Embryonic facial prominence (tissue), 1 donor: ENCODE results near the gene VAMP1.
A peak's percentile ranks its signal among the peaks of the same experiment; 100 is the strongest.
"Not testable (repeated sequence)": the region's sequence is repeated elsewhere in the genome, so short reads cannot be mapped to it uniquely, and the experiment has no call there.

Experiments used
- DNase-seq: peaks from one replicate; pipeline ENCODE4 v3.0.0-alpha.2; 2016; ENCODE audit errors: extremely low spot score

The VAMP1 gene

GRCh38 chr12:6451348-6452244 is 18.9 kb downstream of the VAMP1 start, which contains the start of gene TAPBPL:
TAPBPL (plus strand) TSS chr12:6452042; CDS start chr12:6452249, 207 bp downstream.
- DNase-seq = peak; percentile 57

GRCh38 chr12:6450869-6451347 is 19.6 kb downstream of the VAMP1 start:
- no peak for DNase-seq

DNA sequence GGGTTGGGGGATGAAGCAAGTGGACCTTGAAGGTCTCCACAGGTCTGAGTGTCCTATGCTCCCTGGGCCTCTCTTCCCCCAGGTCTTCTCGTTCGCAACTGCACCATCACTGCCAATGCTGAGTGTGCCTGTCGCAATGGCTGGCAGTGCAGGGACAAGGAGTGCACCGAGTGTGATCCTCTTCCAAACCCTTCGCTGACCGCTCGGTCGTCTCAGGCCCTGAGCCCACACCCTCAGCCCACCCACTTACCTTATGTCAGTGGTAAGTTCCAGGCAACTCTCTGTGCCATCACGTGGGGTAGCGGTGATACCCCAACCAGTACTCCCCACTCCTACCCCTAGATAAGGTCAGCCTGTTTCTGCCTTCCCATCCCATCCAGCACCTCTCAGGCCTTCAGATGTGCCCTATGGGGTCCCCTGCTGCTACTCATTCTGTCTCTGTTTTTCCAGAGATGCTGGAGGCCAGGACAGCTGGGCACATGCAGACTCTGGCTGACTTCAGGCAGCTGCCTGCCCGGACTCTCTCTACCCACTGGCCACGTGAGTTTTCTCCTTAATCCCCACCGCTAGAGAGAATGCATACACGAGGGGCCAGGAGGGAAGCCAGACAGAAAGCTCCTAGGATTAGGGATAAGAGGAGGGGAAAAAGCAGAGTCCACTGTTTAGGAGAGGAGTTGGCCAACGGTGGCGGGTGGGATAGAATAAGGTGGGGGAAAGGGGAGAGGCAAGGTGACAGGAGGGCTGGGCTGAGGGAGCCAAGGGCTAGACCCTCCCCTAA is 20.2 kb downstream of the VAMP1 start:
- DNase-seq = no peak

DNA sequence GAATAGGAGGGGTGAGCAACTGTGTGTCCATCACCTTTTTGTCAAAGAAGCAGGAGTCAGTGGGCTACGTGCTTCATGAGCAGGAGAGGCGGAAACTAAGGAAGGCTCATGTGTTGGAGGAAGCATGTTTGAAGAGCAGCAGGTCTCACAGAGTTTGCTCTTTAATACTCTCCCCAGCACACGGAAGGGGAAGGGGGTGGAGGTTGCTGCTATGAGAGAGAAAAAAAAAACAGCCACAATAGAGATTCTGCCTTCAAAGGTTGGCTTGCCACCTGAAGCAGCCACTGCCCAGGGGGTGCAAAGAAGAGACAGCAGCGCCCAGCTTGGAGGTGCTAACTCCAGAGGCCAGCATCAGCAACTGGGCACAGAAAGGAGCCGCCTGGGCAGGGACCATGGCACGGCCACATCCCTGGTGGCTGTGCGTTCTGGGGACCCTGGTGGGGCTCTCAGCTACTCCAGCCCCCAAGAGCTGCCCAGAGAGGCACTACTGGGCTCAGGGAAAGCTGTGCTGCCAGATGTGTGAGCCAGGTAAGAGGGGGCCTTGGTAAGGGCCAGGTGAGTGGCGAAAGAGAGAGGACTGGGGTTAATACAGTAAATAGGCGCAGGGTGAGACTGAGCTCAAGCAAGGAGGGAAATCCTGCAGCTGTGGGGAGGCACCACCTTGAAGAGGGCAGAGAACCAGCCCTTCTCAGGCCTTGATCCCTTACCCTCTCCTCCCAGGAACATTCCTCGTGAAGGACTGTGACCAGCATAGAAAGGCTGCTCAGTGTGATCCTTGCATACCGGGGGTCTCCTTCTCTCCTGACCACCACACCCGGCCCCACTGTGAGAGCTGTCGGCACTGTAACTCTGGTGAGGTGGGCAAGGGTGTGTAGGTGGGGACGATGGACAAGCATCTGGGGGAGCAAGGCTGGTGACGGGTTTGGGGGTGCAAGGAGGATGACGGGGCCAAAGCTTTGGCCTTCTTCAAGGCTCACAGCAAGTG is 25.5 kb downstream of the VAMP1 start, which contains the start of gene CD27:
Gene CD27, plus strand, starts transcription at position 252 of the 985 bp plus-strand sequence. Its CDS starts 141 bp downstream, at position 393.
- DNase-seq = no peak

- DNase-seq = no peak
These were observed 26.4 kb downstream of the VAMP1 start for GRCh38 chr12:6444031-6444430.

DNA sequence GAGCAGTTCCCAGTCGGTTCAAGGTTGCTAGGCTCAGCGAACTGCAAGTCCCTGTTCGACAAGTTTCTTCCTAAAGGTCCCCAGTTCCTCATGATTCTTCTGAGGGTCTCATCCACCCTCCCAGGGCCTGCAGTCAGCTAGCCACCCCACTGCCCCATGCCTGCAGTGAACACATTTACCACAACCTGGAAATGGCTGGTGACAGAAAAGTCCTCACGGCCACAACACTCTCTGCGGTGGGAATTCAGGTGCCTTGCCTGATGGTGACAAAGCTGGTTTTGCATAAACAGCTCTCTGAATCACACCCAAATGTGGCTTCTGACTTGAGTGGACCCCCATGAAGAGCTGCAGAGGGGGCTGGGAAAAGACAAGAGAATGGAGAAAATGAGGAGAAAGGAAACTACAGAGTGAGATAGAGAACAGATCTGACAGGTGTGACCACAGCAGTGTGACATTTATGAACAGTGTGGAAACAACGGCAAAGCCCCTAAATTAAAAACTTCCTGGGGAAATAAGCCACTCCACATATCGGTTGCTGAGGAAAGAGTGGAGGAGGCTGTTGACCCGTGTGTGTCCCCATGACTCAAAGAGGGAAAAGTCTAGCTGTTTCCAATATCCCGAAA is 27.0 kb downstream of the VAMP1 start:
- no peak for DNase-seq

- no peak for DNase-seq
These were observed 27.6 kb downstream of the VAMP1 start for GRCh38 chr12:6442836-6443235.

DNA sequence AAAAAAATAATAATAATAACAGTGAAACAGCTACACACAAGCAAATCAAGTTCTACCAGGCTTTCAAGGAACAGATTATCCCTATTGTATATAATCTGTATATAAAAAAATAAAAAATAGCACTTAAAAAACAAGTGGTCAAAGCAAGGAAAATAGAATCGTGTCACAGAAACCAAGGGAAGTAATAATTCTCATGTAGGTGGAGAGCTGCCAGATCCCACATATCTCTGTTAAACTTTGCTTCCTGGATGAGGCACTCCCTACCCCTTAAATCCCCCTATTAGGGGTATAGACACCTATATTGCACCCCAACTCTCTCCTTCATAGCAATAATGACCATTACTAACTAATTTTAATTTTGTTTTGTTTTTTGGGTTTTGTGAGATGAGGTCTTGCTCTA is 30.1 kb downstream of the VAMP1 start:
- no peak for DNase-seq

GRCh38 chr12:6438345-6438744 is 32.1 kb downstream of the VAMP1 start:
- no peak for DNase-seq

GRCh38 chr12:6437586-6437985 is 32.9 kb downstream of the VAMP1 start:
- DNase-seq = no peak

DNA sequence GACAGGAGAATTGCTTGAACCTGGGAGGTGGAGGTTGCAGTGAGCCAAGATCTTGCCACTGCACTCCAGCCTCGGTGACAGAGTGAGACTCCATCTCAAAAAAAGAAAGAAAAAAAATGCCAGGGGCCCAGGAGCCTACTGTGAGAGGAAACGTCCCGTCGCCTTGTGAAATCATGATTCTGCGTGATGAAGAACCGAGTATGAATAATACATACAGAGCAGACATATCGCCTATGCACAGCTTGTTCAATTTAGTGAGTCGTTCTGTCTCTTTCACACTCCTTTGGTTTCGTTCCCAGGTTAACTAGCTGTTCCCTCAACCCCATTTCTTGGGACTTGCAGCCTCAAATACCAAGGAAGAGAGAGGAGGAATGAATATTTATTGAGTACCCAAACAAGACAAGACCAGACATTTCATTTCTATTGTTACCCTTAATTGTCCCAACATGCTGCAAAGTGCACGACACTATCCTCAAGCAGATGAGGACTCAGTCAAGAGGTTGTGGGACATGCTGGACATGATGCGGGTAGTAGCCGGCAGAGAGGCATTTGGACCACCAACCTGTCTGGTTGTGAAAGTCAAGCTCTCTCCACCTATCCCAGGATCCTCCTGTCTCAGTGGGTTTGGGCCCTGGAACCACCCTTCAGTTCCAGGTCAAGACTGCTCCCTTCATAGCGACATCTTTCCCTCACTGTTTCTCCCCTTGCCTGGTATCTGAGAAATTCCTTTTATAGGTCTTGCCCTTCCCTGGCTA is 34.3 kb downstream of the VAMP1 start:
- no peak for DNase-seq

DNA sequence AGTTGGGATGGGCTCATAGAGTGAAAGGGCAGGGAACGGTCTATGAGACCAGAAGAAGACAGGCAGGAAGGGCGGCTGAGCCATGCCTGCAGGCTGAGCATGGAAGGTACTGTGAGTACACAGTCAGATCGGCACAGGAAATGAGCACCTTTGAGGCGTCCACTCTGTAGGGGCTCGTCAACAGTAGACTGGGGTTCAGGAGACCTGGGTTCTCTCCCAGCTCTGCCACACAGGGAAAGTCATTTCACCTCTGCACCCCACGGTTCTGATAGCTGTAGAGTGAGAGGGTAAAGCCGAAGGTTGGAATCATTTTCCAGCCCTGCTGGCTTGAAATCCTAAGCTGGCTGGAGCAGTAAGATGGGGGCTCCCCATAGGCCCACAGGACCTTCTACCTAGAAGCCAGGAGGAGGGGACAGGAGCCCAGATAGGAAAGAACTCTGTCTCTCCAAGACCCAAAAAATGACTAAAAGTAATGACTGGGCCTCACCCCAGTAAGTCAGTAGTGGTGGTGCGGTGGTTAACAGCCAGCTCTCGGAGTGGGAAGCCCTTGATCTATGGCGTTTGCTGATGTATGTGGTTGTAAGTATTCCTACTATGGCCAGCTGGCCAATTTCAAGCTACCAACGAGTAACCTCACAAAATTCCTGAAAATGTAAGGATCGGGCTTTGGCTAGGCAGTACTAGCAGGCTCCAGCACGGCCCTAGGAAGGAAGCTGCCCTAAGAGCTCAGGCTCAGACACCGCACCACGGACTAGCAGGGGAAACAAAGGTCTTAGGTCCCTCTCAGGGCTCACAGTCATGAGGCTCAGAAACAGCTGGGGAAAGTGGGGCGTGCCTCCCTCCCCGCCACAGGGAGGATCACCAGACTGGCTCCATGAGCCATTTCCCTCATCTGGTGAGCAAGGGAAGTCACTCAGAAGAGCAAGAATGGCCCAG is 36.0 kb downstream of the VAMP1 start:
- DNase-seq = no peak

DNA sequence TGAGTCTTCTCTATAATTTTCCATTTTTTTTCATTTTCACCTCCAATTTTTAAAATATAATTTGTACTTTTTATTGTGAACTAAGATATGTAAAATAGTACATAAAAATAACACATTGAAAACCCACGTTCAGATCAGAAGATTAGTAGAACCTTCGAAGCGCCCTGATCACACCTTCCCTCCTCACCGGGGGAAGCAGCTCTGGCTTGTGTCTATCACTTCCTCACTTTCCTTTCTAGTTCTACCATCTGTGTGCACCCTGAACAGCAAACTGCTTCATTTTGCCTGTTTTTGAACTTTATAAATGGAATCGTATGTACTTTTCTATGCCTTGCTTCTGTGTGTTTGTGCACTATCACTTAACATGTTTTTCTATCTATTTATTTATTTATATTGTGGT is 37.5 kb downstream of the VAMP1 start:
- no peak for DNase-seq

DNA sequence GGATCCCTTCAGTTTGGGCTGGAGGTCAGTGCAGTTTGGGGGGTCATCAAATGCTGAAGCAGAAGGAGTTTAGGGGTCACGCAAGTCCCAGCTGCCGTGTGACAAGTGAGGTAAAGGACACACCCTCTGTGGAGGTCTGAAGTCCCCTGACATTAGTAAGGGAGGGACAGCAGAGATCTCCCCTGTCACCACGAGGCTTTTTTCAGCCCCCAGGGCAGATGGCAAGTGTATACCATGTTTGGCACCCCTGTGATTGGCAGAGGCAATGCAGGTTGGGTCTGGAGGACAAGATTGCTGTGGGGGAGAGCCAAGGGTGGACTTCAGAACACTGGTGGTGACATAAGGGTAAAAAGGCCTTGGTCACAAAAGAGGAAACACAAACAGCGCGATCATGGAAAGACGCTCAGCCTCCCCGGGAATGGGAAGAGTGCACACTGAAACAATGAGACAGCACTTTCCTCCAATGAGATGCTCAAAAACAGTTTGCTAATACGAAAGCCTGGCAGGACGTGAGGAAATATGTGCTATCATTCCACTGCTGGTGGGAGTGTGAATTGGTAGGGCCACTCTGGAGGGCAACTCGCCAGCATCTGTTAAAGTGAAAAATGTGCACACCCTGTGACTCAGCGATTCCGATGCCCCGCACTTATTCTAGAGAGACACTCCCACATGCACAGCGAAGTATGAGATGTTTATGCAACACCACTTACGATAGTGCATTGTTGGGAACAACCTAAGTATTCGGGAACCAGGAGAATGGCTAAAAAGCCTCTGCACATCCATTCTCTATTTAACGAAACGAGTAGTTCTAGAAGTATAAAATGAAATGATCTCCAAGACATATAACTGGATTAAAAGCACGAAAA is 40.1 kb downstream of the VAMP1 start:
- no peak for DNase-seq

- DNase-seq = no peak
These were observed 42.2 kb downstream of the VAMP1 start for GRCh38 chr12:6428326-6428725.

- DNase-seq = not testable (repeated sequence)
These were observed 42.7 kb downstream of the VAMP1 start for GRCh38 chr12:6427796-6428195.

GRCh38 chr12:6426882-6427671 is 43.4 kb downstream of the VAMP1 start:
- DNase-seq = no peak
